GM21367 (cell line): ENCODE results near the gene MYLK.
"Not testable (repeated sequence)": the region's sequence is repeated elsewhere in the genome, so short reads cannot be mapped to it uniquely, and the experiment has no call there.

Source experiments
- ATAC-seq: cut with Tn5 transposase; IDR thresholded peaks from one replicate; pipeline ENCODE4 v1.9.1; 2021; ENCODE audit not compliant: unreplicated experiment

The MYLK gene

DNA sequence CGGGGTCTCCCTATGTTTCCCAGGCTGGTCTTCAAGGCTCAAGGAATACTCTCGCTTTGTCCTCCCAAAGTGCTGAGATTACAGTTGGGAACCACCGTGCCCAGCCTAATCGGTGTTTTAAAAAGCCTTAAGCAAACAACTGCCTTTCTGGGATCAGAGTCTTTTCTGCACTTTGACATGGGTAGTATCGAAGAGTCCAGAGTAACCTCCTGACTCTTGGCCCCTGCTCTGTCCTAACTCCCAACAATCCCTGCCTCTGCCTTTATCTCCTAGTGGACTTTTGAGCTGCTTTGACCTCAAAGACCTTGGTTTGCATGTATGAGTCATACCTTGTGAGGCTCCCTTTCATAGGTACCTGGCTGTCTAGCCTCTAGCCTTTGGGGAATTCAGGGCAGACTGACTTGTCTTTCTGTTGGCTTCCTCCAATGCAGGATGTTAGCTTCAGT is 278.3 kb downstream of the MYLK start:
- peak; percentile 55 for ATAC-seq

DNA sequence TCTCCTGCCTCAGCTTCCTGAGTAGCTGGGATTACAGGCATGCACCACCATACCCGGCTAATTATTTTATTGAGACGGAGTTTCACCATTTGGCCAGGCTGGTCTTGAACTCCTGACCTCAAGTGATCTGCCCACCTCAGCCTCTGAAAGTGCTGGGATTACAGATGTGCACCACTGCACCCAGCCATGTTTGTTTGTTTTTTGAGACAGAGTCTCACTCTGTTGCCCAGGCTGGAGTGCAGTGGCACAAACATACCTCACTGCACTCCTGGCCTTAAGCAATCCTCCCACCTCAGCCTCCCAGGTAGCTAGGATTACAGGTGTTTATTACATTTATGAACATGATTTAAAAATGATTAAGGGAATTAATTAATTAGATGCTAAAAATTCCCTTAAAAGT is 281.0 kb downstream of the MYLK start:
- not testable (repeated sequence) for ATAC-seq

DNA sequence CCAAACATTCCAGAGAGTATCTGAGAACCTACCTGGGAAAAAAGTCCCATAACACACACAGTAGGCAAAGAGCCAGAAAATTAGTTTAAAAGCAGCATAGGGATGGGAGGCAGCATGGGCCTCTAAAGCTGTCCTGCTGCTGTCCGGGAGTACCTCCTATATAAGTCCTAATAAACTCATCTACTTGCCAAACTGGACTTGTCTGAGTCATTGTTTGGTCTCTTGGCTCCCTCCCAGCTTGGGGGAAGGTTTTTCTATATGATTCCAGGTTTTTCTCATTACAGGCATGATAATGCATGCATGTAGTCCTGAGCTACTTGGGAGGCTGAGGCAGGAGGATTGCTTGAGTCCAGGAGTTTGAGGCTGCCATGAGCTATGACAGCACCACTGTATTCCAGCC is 281.8 kb downstream of the MYLK start:
- ATAC-seq: no peak

DNA sequence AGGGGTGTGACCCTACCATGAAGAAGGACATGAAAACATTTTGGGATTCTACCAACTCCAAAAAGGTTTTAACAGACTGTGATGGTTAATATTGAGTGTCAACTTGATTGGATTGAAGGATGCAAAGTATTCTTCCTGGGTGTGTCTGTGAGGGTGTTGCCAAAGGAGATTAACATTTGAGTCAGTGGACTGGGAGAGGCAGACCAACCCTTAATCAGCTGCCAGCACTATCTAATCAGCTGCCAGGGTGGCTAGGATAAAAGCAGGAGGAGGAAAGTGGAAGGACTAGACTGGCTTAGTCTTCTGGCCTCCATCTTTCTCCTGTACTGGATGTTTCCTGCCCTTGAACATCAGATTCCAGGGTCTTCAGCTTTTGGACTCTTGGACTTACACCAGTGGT is 283.3 kb downstream of the MYLK start:
- ATAC-seq: not testable (repeated sequence)

DNA sequence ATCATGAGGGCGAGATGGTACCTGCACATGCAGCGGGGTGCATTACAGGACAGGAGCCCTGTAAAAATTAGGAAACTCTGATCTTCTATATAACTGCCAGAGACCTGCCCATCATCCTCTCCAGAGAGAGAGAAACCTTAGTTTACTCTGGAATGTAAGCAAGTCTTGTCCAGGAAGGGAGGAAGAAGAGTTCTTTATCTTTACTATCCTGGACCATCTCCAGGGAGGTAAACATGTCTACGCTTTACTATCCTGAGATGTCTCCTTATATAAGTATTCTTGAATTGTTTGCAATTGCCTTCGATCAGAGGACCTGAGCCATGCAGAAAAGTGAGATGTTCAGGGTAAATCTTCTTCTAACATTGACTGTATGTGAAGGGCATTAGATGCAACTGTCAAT is 286.6 kb downstream of the MYLK start:
- no peak for ATAC-seq

DNA sequence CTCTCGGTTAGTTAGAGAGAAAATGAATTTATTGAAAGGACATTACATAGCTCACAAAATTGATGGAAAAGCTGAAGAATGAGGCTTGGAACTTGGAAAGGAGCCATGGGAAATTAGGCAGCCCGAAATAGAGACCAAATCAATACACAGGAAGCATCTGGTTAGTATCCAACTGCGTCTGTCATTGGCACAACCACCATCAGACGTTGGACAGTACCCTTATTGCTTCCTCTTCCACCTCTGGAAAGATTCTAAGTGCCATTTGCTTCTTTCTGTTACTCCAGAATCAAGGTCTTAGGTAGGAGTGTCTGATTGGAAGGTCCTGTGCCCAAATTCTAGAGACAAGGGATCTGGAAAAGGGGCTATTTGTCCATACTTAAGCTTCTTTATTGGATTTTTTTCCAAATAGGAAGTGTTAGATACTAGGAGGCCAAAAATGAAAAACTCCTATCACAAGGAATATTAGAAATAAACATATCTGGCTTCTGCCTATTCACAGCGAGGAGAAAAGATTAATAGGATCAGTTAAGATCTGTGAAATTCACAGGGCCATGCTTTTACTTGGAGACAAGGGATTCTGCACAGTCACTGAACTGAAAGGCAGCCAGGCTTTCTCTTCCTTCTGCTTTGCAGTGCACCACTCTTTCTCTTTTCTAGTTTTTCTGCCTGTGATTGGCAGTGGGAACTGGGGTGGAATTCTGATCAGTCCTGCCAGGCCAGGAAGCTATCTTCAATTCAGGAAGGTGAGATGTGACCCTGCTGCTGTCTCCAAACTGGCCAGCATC is 288.5 kb downstream of the MYLK start:
- ATAC-seq: no peak

DNA sequence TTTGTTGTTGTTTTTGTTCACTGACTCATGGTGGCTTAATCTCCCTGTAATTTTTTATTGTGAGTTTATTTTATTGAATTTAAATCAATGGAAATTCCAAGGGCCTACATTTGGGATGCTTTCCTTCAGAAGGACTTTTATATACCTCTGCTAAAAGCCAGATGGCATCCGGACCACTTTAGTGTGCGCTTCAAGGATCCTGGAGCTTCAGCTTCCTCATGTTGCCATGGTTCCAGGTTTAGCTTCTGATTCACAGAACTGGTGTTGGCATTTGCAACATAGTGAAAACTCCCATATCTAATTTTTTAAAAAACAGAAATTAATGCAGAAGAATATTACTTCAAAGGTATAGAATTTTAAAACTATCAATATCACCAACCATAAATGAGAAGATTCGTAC is 290.8 kb downstream of the MYLK start:
- ATAC-seq: no peak

DNA sequence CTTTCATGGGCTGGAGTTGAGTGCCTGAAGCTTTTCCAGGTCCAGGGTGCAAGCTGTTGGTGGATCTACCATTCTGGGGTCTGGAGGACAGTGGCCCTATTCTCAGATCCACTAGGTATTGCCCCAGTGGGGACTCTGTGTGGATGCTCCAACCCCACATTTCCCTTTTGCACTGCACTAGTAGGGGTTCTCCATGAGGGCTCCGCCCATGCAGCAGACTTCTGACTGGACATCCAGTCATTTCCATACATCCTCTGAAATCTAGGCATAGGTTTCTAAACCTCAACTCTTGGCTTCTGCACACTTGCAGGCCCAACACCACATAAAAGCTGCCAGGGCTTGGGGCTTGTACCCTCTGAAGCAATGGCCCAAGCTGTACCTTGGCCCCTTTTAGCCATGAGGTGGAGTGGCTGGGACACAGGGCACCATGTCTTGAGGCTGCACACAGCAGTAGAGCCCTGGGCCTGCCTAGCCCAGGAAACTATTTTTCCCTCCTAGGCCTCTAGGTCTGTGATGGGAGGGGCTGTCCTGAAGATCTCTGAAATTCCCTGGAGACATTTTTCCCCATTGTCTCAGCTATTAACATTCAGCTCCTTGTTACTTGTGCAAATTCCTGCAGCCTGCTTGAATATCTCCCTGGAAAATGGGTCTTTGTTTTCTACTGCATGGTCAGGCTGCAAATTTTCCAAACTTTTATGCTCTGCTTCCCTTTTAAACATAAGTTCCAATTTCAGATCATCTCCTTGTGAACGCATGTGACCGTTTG is 293.3 kb downstream of the MYLK start:
- ATAC-seq: no peak

DNA sequence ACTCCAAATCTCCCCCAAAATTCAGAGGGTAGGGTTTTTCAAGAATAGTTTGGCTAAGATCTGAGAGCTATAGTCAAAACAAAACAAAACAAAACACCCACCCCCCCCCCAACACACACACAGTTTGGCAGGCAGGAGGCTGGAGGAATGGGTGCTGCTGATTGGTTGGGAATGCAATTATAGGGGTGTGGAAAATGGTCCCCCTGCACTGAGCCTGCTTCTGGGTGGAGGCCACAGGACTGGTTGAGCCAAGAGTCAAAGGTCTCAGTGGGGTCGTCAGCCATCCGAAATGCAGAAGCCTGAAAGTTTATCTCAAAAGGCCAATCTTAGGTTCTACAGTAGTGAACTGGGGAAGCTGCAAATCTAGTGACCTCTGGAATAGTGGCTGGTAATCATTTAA is 296.7 kb downstream of the MYLK start:
- no peak for ATAC-seq

DNA sequence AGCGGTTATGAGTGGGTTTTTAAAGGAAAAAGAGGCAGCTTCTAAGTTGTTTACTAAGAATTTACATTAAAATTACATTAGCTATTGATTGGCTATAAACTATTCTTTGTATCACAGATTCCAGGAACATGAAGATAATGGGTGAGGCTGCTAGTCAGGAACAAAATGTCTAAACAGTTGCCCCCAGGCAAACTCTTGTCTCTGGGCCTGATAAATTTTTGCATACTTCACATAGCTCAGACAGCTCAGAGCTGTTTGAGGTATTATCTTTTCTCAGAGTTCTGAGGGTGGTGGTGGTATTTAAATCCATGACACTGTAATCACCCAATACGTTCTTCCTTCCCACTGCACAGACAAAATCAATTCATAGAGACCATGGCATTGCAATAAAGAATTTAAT is 297.2 kb downstream of the MYLK start:
- ATAC-seq: no peak

DNA sequence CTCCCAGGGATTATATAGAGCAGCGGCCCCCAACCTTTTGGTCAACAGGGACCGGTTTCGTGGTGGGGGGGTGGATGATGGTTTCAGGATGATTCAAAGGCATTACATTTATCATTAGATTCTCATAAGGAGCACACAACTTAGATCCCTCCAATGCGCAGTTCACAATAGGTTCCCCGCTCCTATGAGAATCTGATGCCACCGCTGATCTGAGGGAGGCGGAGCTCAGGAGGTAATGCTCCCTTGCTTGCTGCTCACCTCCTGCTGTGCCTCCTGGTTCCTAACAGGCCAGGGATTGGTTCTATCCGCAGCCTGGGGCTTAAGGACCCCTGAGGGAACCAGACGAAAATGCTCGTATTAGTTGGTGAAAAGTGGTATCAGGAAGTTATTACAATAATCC is 298.0 kb downstream of the MYLK start:
- no peak for ATAC-seq

DNA sequence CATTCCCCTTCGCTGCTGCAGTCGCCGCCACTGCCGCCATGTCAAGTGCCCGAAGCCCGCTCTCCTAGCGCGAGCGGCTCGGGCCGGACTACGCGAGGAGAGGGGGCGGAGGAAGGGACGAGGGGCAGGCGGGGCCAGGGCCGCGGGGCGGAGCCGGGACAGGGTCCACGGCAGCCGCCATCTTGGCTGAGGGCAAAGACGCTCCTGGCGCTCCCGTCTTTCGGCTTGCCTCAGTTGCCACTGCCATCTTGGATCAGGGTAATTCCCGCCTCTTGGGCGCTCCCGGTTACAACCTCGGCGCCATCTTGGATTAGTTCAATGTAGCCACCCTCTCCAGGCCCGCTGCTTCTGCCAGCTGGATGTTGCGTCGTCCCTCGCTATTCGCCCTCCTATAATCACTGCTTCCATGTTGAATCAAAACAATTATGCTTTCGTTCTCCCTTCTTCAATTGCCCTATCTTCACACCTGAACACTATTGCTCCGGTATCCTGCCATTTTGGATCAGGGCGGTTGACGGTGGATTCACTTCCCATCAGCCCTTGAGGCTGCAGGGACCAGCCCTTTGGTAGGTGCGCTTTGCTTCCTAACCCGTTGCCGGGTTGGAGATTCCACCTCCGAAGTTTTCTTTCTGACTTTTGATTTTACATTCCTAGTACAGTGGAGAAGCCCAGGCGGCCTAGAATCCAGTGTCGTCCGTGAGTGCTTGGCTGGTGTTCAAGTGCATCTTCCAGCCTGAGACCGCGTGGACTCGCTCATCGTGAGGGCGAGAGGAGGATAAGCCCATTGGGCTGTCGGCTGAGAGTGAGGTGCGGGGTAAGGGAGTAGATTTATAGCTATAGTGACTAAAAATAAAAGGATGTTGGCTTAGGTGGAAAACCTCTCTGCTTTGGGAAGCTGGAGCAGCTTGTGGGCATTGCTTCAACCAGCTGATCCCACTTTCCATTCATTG is 298.9 kb downstream of the MYLK start, which contains the start of gene HACD2:
HACD2 (minus strand) TSS at position 66 of the 950 bp plus-strand sequence; CDS start at position 40, 26 bp downstream.
- peak; percentile 84 for ATAC-seq

DNA sequence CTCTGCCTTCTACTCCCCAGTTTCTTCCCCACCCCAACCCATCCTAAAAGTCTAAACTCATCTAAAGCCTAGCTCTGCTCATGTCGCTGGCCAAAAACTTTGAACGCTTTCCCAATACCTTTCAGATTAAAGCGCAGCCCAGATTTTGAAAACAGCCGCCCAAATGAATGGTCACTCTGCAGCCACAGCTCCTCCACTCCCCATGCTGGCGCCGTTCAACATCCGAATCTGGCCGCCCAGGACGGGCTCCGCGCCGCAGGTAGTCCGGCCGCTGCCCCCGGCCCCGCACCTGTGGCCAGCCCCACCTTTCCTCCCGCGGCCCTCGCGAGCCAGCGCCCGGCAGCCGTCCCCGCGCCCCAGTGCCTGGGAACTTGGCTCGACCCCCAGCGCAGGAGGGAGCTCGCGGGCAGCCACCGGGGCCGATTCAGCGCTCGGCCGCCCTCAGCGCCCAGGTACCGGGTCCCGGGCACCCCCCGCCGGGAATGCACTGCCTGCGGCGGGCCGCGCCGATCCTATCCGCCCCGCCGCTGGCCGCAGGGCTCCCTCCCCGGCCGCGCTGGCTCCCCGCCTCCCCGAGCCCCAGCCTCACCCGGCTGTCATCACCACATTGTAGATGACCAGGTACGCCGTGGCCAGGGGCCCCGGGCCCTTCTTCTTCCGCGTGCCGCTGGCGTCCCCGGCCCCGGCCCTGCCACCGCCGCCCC is 299.7 kb downstream of the MYLK start:
- peak; percentile 31 for ATAC-seq

DNA sequence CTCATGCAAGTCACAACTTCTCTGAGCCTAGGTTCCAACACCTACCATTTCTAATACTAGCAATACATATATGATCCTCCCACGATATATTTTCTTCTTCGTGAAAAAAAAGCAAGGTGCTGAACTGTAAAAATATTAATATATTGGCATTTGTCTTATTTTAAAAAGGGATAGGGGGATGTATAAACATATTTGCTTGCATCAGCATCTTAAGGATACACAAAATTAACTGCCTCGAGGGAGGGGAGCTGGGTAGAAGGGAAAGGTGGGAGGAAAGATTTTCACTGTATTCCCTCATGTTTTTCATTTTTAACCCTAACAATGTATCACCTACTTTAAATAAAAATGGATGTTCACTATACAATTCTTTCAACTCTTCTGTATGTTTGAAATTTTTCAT is 300.6 kb downstream of the MYLK start:
- ATAC-seq: no peak

DNA sequence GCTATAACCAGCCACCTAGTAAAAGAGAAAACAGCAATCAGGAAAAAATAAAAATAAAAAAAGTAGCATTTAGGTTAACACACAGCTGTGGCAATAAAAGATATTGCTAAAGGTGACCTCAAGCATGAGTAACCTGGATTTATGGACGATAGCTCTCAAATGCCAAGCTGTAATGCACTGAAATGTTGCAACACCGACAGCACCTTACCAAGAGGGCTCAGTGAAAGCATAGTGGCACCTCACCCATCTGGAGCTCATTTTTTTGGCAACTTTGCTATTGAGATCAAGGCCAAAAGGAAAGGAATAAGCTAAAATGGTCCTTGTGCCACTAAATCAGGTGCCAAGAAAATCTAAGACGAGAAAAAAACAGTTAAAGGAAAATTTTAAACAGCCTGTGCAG is 301.8 kb downstream of the MYLK start:
- no peak for ATAC-seq

DNA sequence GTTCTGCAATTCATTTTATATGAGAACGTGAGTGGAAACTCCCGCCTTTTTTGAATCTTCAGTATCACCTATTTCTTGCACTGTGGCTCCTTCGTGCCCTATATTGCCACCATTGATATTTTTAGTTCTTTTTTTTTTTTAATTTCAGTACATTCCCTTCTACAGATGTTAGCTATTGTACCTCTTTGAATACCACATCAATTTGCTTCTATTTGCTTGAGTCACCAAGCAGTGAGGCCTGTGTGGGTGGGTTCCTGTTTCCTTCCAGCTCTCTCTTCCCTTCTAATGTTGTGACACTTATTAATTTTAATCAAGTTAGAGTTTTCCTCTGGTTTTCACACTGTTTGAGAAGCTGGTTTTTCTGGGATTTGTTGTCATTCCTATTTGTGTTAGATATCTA is 308.0 kb downstream of the MYLK start:
- no peak for ATAC-seq

DNA sequence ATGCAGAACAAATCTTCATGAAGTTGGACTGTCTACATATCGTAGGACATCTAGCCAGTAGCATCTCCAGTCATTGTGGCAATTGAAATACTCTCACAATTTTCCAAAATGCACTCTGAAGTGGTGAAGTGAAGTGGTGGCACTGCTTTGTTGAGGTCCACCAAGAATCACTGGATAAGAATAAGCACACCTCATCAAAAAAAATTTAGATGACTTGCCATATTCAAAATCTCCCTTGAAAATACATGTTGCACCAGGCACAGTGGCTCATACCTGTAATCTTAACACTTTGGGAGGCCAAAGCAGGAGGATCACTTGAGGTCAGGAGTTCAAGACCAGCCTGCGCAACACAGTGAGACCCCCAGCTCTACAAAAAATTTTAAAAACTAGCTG is 312.2 kb downstream of the MYLK start:
- ATAC-seq: no peak

DNA sequence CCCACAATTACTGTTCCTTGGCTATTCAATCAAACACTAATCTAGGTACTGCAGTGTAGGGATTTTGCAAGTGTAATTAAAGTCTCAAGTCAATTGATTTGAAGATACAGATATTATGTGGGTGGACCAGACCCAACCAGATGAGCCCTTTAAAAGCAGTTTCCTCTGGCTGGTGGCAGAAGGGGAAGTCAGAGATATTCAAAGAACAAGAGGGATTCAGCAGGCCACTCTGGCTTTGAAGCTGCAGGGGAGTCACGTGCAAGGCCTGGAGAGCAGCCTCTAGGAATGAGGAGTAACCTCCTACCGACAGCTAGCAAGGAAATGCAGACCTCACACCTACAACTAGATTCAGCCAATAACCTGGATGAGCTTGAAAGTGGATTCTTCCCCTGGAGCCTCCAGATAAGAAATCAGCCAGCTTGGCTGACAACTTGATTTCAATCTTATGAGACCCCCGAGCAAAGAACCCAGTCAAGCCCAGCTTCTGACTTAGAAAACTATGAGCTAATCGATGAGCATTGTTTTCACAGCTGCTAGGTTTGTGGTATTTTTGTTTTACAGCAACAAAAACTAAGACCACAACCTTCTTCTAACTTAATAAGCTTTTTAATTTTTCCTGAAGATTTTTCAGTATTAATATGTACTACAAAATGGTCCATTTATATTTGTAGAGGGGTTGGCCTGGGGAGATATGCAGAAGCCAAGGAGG is 312.7 kb downstream of the MYLK start:
- no peak for ATAC-seq

DNA sequence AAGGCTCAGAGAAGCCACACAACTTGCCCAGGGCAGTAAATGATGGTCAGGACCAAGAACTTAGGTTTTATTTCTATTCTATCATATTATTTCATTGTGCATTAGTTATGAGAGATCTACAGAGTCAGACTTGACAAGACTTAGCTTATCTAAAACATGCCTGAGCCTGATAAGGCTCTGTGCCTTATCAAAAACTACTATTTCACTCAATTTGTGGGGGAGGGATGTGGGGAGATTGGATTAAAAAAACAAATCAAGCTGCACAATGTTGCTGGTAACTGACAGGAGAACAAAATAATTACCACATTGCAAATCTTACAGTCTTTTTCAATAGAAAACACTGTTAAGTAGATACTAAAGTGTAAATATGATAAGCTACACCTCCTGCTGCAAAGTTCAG is 315.3 kb downstream of the MYLK start:
- ATAC-seq: no peak

DNA sequence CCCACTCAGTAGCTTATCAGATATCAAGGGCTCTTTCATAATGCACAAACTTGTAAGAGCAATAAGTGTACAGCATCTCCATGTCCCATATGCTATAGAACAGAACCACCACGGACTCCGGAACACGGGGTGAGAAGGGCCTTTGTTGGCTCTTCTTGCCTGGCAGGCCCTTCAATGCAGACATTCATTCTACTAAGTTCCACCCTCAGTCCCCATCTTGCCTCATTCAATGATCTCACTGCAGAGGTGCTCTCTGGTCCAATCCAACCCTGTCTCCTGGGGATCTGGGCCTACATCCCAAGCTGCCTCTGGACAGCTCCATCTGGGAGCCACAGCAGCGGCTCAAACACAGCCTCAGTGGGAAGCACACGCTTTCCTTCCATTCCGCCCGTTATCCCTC is 316.1 kb downstream of the MYLK start:
- ATAC-seq: no peak
